ENCODE data around the gene SNRPD2.

DNA sequence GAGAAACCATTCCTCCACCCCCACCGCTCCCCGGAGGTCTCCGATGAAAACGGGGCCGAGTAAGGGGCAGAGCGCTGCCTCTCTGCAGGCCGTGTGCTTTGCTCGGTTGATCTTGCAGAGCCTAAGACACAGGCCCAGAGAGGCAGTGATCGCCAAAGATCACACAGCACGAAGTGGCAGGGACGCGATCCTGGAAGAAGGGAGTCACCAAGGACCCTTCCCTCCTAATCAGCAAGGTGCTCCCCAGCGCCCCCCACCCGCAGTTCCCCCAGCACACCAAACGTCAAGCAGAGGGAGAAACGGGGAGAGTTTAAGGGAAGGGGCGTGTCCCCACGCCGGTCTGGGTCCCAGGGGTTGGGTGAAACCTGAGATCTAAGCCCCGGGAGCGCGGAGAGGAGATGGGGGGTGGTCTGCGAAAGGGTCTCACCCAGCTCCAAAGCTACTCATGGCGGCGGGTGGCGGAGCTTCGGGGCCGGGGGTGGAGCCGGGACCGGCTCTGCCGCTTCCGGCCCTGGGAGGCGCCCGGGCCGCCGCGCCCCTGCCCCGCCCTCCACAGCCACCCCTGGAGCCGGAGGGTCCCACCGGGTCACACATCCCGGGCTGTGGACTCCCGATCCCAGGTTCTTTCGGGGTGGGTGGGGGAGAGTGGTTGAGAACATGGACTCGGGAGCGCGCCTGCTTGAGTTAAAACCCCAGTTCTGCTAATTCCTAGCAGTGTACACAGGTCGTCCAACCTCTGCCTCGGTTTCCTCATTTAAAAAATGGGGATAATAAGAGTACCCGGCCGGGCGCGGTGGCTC is 52.6 kb downstream of the SNRPD2 start, which contains the start of gene EML2:
- no peak for TF ChIP-seq POLR2A (IDR thresholded peaks at IDR 0.05)
- TF ChIP-seq, protein P1, sequence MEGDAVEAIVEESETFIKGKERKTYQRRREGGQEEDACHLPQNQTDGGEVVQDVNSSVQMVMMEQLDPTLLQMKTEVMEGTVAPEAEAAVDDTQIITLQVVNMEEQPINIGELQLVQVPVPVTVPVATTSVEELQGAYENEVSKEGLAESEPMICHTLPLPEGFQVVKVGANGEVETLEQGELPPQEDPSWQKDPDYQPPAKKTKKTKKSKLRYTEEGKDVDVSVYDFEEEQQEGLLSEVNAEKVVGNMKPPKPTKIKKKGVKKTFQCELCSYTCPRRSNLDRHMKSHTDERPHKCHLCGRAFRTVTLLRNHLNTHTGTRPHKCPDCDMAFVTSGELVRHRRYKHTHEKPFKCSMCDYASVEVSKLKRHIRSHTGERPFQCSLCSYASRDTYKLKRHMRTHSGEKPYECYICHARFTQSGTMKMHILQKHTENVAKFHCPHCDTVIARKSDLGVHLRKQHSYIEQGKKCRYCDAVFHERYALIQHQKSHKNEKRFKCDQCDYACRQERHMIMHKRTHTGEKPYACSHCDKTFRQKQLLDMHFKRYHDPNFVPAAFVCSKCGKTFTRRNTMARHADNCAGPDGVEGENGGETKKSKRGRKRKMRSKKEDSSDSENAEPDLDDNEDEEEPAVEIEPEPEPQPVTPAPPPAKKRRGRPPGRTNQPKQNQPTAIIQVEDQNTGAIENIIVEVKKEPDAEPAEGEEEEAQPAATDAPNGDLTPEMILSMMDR (IDR thresholded peaks at IDR 0.05): no peak
